SK-N-MC (cell line): ENCODE results near the gene NALCN.

Experiments
- EZH2 ChIP-seq: fragments of 200-600 bp; sonication (generic); IDR thresholded peaks from one replicate; pipeline ENCODE4 v1.6.1; 2017; ENCODE audit warnings: antibody characterized with exemption
- FOXP2 ChIP-seq: optimal IDR thresholded peaks from 2 replicates; pipeline ENCODE3; 2011; ENCODE audit warnings: mild to moderate bottlenecking, moderate library complexity; ENCODE audit not compliant: insufficient read depth; ENCODE audit errors: extremely low read length, control extremely low read depth
- POLR2AphosphoS5 ChIP-seq: IDR thresholded peaks from 2 replicates; pipeline ENCODE4 v1.6.1; 2012; ENCODE audit warnings: mild to moderate bottlenecking, low read depth, low read length, borderline replicate concordance

DNA sequence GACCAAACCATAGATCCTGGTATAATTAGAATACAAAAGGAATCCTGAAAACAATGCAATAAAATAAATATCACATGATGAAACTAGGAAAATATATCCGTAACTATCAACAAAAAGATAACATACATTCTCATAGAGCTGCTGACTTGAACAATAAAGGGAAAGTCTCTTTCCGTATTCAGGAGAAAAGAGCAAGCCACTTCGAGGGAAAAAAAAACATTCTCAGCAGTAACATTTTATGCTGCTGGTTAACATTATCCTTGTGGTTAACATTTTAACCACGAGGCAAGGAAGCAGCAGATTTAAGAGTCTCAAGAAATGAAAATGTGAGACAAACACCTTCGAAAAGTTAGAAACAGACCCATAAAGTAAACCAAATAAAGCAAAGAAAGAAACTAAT is 25.8 kb downstream of the NALCN start:
- TF ChIP-seq POLR2AphosphoS5: no peak; the same call in 1 of the 2 replicates
- TF ChIP-seq EZH2: no peak
- TF ChIP-seq FOXP2: no peak
